Panc1 (cell line): ENCODE data around the gene GARS1.

Experiments
- POLR2AphosphoS5 ChIP-seq: IDR thresholded peaks from 2 replicates; pipeline ENCODE4 v1.6.1; 2012; ENCODE audit warnings: mild to moderate bottlenecking, low read depth, low read length, moderate library complexity
- SIN3A ChIP-seq: IDR thresholded peaks from 2 replicates; pipeline ENCODE4 v1.6.1; 2012; ENCODE audit warnings: low read depth, mild to moderate bottlenecking, low read length, moderate library complexity, borderline replicate concordance; ENCODE audit not compliant: insufficient read depth
- TCF7L2 ChIP-seq: IDR thresholded peaks from 2 replicates; pipeline ENCODE4 v1.6.1; 2011; ENCODE audit warnings: mild to moderate bottlenecking, low read depth, low read length, inconsistent platforms
- TF ChIP-seq, protein P1 (sequence below): fragments of 450-650 bp; IDR thresholded peaks from 2 replicates; pipeline ENCODE4 v1.5.1; 2017; ENCODE audit warnings: mild to moderate bottlenecking
- TF ChIP-seq, protein P2 (sequence below), 2 experiments: IDR thresholded peaks; 2 replicates each; pipeline ENCODE4 v1.6.1; 2011 to 2012; ENCODE audit warnings: low read depth in 2 of 2, control low read depth in 1 of 2, low read length in 1 of 2, mild to moderate bottlenecking in 1 of 2, moderate library complexity in 1 of 2; ENCODE audit not compliant: insufficient read depth in 1 of 2

DNA sequence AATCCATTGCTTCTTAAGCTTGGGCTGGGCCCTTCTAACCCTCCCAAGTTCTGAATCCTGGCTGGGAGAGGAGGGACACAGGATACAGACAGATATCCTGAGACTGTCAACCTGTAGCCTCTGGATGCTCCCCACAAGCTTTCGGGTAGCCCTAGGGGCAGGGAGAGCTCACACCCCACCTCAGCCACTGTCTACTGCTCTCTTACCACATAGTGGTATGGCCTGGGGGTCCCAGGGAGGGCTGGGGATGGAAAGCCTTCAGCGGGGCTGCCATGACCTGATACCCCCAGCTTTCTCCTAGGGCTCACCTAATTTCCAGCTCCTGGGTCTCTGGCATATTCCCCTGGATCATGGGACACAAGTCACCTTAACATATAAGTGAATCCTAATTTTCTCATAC, 62.5 kb downstream of the GARS1 start:
- TF ChIP-seq, protein P1, sequence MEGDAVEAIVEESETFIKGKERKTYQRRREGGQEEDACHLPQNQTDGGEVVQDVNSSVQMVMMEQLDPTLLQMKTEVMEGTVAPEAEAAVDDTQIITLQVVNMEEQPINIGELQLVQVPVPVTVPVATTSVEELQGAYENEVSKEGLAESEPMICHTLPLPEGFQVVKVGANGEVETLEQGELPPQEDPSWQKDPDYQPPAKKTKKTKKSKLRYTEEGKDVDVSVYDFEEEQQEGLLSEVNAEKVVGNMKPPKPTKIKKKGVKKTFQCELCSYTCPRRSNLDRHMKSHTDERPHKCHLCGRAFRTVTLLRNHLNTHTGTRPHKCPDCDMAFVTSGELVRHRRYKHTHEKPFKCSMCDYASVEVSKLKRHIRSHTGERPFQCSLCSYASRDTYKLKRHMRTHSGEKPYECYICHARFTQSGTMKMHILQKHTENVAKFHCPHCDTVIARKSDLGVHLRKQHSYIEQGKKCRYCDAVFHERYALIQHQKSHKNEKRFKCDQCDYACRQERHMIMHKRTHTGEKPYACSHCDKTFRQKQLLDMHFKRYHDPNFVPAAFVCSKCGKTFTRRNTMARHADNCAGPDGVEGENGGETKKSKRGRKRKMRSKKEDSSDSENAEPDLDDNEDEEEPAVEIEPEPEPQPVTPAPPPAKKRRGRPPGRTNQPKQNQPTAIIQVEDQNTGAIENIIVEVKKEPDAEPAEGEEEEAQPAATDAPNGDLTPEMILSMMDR, result no peak
- no peak for TF ChIP-seq SIN3A
- no peak for TF ChIP-seq POLR2AphosphoS5
- TF ChIP-seq, protein P2, sequence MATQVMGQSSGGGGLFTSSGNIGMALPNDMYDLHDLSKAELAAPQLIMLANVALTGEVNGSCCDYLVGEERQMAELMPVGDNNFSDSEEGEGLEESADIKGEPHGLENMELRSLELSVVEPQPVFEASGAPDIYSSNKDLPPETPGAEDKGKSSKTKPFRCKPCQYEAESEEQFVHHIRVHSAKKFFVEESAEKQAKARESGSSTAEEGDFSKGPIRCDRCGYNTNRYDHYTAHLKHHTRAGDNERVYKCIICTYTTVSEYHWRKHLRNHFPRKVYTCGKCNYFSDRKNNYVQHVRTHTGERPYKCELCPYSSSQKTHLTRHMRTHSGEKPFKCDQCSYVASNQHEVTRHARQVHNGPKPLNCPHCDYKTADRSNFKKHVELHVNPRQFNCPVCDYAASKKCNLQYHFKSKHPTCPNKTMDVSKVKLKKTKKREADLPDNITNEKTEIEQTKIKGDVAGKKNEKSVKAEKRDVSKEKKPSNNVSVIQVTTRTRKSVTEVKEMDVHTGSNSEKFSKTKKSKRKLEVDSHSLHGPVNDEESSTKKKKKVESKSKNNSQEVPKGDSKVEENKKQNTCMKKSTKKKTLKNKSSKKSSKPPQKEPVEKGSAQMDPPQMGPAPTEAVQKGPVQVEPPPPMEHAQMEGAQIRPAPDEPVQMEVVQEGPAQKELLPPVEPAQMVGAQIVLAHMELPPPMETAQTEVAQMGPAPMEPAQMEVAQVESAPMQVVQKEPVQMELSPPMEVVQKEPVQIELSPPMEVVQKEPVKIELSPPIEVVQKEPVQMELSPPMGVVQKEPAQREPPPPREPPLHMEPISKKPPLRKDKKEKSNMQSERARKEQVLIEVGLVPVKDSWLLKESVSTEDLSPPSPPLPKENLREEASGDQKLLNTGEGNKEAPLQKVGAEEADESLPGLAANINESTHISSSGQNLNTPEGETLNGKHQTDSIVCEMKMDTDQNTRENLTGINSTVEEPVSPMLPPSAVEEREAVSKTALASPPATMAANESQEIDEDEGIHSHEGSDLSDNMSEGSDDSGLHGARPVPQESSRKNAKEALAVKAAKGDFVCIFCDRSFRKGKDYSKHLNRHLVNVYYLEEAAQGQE (IDR thresholded peaks at IDR 0.05; ENCODE audit: insufficient read depth in 1 of 2, low read depth in 2 of 2, low read length in 1 of 2), result no peak
- TF ChIP-seq TCF7L2, result no peak
